GM12878 (cell line): Measurements from ENCODE around the gene KRT12. TPM values are rescaled to one million over a fixed set of nuclear protein-coding genes. Genes with fewer than 3 reads are reported as not detected.

Experiments
- ATAC-seq: fragments of 200-7000 bp; cut with Tn5 transposase; 3 replicates; pipeline ENCODE4 v1.9.1; 2020; ENCODE audit warnings: mild to moderate bottlenecking, moderate library complexity
- BruUV-seq: library from RNA; stranded (reverse); fragments of 400-500 nt; replicated peaks from 2 replicates; lab custom pipeline; 2021; lab: Mats Ljungman, UMichigan
- CTCF ChIA-PET: fragments of 300-600 bp; sonication (Branson Sonifier 250); formaldehyde crosslinking; extraction: SDS; loops from one replicate; lab custom pipeline; 2021; ENCODE audit warnings: inconsistent platforms; lab: Yijun Ruan, JAX
- POLR2A ChIA-PET: fragments of 350-600 bp; formaldehyde crosslinking; extraction: SDS; loops from one replicate; lab custom pipeline; 2021; ENCODE audit warnings: inconsistent platforms; lab: Charles Lee
- RAD21 ChIA-PET: fragments of 300-600 bp; sonication (Branson Sonifier 250); formaldehyde crosslinking; loops from one replicate; lab custom pipeline; 2023; ENCODE audit warnings: antibody characterized with exemption; ENCODE audit not compliant: unreplicated experiment; lab: Charles Lee
- SMC1A ChIA-PET: fragments of 300-600 bp; sonication (Branson Sonifier 250); formaldehyde crosslinking; loops from one replicate; lab custom pipeline; 2023; ENCODE audit not compliant: unreplicated experiment, uncharacterized antibody; lab: Charles Lee
- DNase-seq: peaks from one replicate; pipeline ENCODE4 v3.0.0-alpha.2; 2011; ENCODE audit warnings: low read depth, low spot score
- FAIRE-seq: peaks from 3 replicates; lab custom pipeline; 2011; peaks lifted over from hg19 to GRCh38; lab: Jason Lieb, UNC
- H2AFZ ChIP-seq: 2 replicates; pipeline ENCODE4 v1.6.0; 2011; ENCODE audit warnings: low read depth, low read length, control low read depth; ENCODE audit not compliant: control insufficient read depth
- H3K27ac ChIP-seq: 2 replicates; pipeline ENCODE4 v1.5.1; 2011; ENCODE audit warnings: control low read depth; ENCODE audit not compliant: control insufficient read depth, insufficient read depth
- H3K27me3 ChIP-seq, 2 experiments: replicated peaks in 1 of 2; 2 replicates each; pipeline versions ENCODE4 v1.6.0 to v1.6.1; 2011; ENCODE audit warnings: low read length in 1 of 2; ENCODE audit not compliant: control insufficient read depth in 2 of 2, insufficient read depth in 2 of 2
- H3K36me3 ChIP-seq, 2 experiments: 2 replicates each; pipeline ENCODE4 v1.5.1; 2011; ENCODE audit warnings: low read length in 1 of 2; ENCODE audit not compliant: control insufficient read depth in 2 of 2, insufficient read depth in 2 of 2
- H3K4me1 ChIP-seq: 2 replicates; pipeline ENCODE4 v1.6.1; 2011; ENCODE audit warnings: mild to moderate bottlenecking, low read length, moderate library complexity, mixed read lengths; ENCODE audit not compliant: control insufficient read depth, insufficient read depth
- H3K4me2 ChIP-seq: 2 replicates; pipeline ENCODE4 v1.6.0; 2011; ENCODE audit warnings: control low read depth; ENCODE audit not compliant: control insufficient read depth, insufficient read depth
- H3K4me3 ChIP-seq: fragments of 200-600 bp; sonication (generic); 2 replicates; pipeline ENCODE4 v1.5.1; 2016
- H3K79me2 ChIP-seq: 2 replicates; pipeline ENCODE4 v1.6.0; 2011; ENCODE audit warnings: low read length; ENCODE audit not compliant: control insufficient read depth, insufficient read depth
- H3K9ac ChIP-seq: 2 replicates; pipeline ENCODE4 v1.8.0; 2011; ENCODE audit warnings: low read length, control low read depth, mixed read lengths; ENCODE audit not compliant: control insufficient read depth, insufficient read depth
- H3K9me3 ChIP-seq: replicated peaks from 3 replicates; pipeline ENCODE4 v1.5.1; 2011; ENCODE audit warnings: mild to moderate bottlenecking, low read length; ENCODE audit not compliant: control insufficient read depth, insufficient read depth
- H4K20me1 ChIP-seq: 2 replicates; pipeline ENCODE4 v1.6.0; 2011; ENCODE audit not compliant: control insufficient read depth, insufficient read depth
- E2F8 ChIP-seq: fragments of 450-650 bp; IDR thresholded peaks from 2 replicates; pipeline ENCODE4 v1.6.1; 2018; ENCODE audit warnings: mild to moderate bottlenecking, low read depth, moderate library complexity; ENCODE audit not compliant: partially characterized antibody
- KLF5 ChIP-seq: fragments of 450-650 bp; IDR thresholded peaks from 2 replicates; pipeline ENCODE4 v1.6.1; 2014; ENCODE audit warnings: mild to moderate bottlenecking; ENCODE audit not compliant: partially characterized antibody
- MAX ChIP-seq: IDR thresholded peaks from 2 replicates; pipeline ENCODE4 v1.6.1; 2012; ENCODE audit warnings: low read depth, low read length, improper control_type of control experiment
- NFXL1 ChIP-seq: fragments of 450-650 bp; IDR thresholded peaks from 2 replicates; pipeline ENCODE4 v1.6.1; 2017; ENCODE audit warnings: antibody characterized with exemption, mild to moderate bottlenecking, borderline replicate concordance
- PAX5 ChIP-seq: IDR thresholded peaks from 2 replicates; pipeline ENCODE4 v1.6.1; 2011; ENCODE audit warnings: low read depth, low read length, borderline replicate concordance
- SPI1 ChIP-seq: IDR thresholded peaks from 2 replicates; pipeline ENCODE4 v1.6.1; 2011; ENCODE audit warnings: low read depth, mild to moderate bottlenecking, low read length, moderate library complexity, borderline replicate concordance; ENCODE audit not compliant: insufficient read depth
- ZNF207 ChIP-seq: fragments of 450-650 bp; IDR thresholded peaks from 2 replicates; pipeline ENCODE4 v1.6.1; 2014; ENCODE audit warnings: antibody characterized with exemption, mild to moderate bottlenecking, borderline replicate concordance
- WGBS: methylation state at CpG from one replicate; pipeline ENCODE4 v1.1.6; 2016; ENCODE audit warnings: low lambda C conversion rate; ENCODE audit not compliant: insufficient replicate concordance, insufficient coverage; ENCODE audit errors: missing lambda C conversion rate; 5-methylcytosine and 5-hydroxymethylcytosine counted together
- in situ Hi-C: fragments of 300-500 bp; cut with MboI; formaldehyde crosslinking; loops from 9 replicates; pipeline ENCODE4 v1.14.3; 2018; ENCODE audit warnings: mixed read lengths
- intact Hi-C: fragments of 100-400 bp; cut with micrococcal nuclease; formaldehyde crosslinking; loops from one replicate; pipeline ENCODE4 v1.14.2; 2022; ENCODE audit not compliant: unreplicated experiment
- polyA plus RNA-seq, 11 experiments: library from polyadenylated mRNA; depleted of rRNA in 4 of 11; unstranded in 6 of 11; stranded (reverse) in 5 of 11; fragments of >200 nt; fragmentation: Nextera tagmentation in 4 of 11; fragmentation: Illumina TruSeq in 1 of 11; extraction: Ambion mirVana in 4 of 11; extraction: Trizol in 1 of 11; gene quantifications; 1 replicate in 1 of 11; 2 replicates in 10 of 11; pipeline versions ENCODE4 v1.2.1 to v1.2.3, GENCODE V29; 2011 to 2016; ENCODE audit warnings: inconsistent platforms in 2 of 11, missing spikeins in 2 of 11, low read depth in 1 of 11
- total RNA-seq, 4 experiments: library from RNA; depleted of rRNA in 3 of 4; stranded (reverse); fragments of >200 nt in 3 of 4; fragmentation: Illumina TruSeq in 1 of 4; extraction: Trizol in 1 of 4; gene quantifications; 2 replicates each; pipeline versions ENCODE4 v1.2.1 to v1.2.3, GENCODE V29; 2013 to 2021

KRT12 gene
- total and polyA plus RNA-seq, 10 of the 15 experiments (the other 5 are each of a cell fraction or from before 2014, with no cell fraction given): not detected

- Histone ChIP-seq H4K20me1 (no peaks in the 10 kb centered on the region), H2AFZ (no peak overlapping the region), H3K27me3 (0 out of 4 replicates have a peak, but pooled peaks cover 0 to 4% of the 10 kb centered on the region in 2 experiments), H3K4me2 (no peak overlapping the region), H3K36me3 (no peaks in the 10 kb centered on the region), H3K79me2 (no peaks in the 10 kb centered on the region), H3K27ac (no peak overlapping the region), H3K9me3 (no peaks in the 10 kb centered on the region), H3K9ac (no peak overlapping the region), H3K4me3 (no peak overlapping the region), H3K4me1 (peaks cover 10% of the 10 kb centered on the region; the same call in 1 of the 2 replicates)
- FAIRE-seq (no peak), ATAC-seq (no peak), DNase-seq (no peak)
- WGBS: 21% methylated on average over 3 of the region's 3 CpGs
- ChIA-PET POLR2A (interaction anchor here (1.2 kb wide), 1 partner anchor 638 kb away, joined by 3 read pairs; no protein-coding TSS in a partner anchor), CTCF (interaction anchor here (0.8 to 3.8 kb wide), 8 partner anchors 24 to 756 kb away, joined by 3 to 29 read pairs (median 9); no protein-coding TSS in a partner anchor), SMC1A (interaction anchor here (0.6 to 2.5 kb wide), 7 partner anchors 10 to 739 kb away, joined by 3 to 11 read pairs (median 3); no protein-coding TSS in a partner anchor), RAD21 (interaction anchor here (0.7 to 2.7 kb wide), 4 partner anchors 295 to 738 kb away, joined by 3 to 8 read pairs (median 4); no protein-coding TSS in a partner anchor)
- intact Hi-C loops (loop anchor here (5.0 kb wide), 2 partner anchors 587 to 737 kb away; no protein-coding TSS in a partner anchor), in situ Hi-C loops (loop anchor here (5.0 kb wide), 2 partner anchors 412 to 752 kb away; no protein-coding TSS in a partner anchor)
- TF ChIP-seq KLF5 (no peak), SPI1 (0 out of 2 replicates have a peak, but pooled peaks have one; percentile 5)
- no TSS peak for BruUV-seq
Observed at GRCh38 chr17:40910441-40910841, 43.4 kb upstream of the KRT12 start.

GRCh38 chr17:40909755-40910154, 42.7 kb upstream of the KRT12 start:
- ChIA-PET SMC1A (interaction anchor here (0.9 to 2.5 kb wide), 6 partner anchors 73 to 739 kb away, joined by 3 to 11 read pairs (median 4); no protein-coding TSS in a partner anchor), CTCF (interaction anchor here (0.6 to 3.8 kb wide), 9 partner anchors 25 to 753 kb away, joined by 3 to 29 read pairs (median 9); no protein-coding TSS in a partner anchor), POLR2A (no interaction called here), RAD21 (interaction anchor here (0.6 to 2.7 kb wide), 5 partner anchors 50 to 739 kb away, joined by 3 to 8 read pairs (median 4); no protein-coding TSS in a partner anchor)
- no peaks in the 10 kb centered on the region for H4K20me1 ChIP-seq
- H3K9ac ChIP-seq: no peak overlapping the region
- no TSS peak for BruUV-seq
- H3K79me2 ChIP-seq: no peaks in the 10 kb centered on the region
- H3K27me3 ChIP-seq: peaks cover 0 to 4% of the 10 kb centered on the region in 2 experiments; a peak in 1 of 4 replicates
- peaks cover 6% of the 10 kb centered on the region; the same call in 1 of the 2 replicates for H3K4me1 ChIP-seq
- no peak overlapping the region for H3K4me3 ChIP-seq
- intact Hi-C loops: loop anchor here (1.0 to 5.0 kb wide), 6 partner anchors 292 to 753 kb away; no protein-coding TSS in a partner anchor
- H3K36me3 ChIP-seq: no peaks in the 10 kb centered on the region
- 20% methylated on average over 4 of the region's 4 CpGs for WGBS
- ATAC-seq (no peak), DNase-seq (no peak), FAIRE-seq (no peak)
- in situ Hi-C loops: loop anchor here (5.0 kb wide), 3 partner anchors 413 to 753 kb away; no protein-coding TSS in a partner anchor
- no peak overlapping the region for H3K27ac ChIP-seq
- no peak overlapping the region for H2AFZ ChIP-seq
- H3K4me2 ChIP-seq: no peak overlapping the region
- no peaks in the 10 kb centered on the region for H3K9me3 ChIP-seq
- TF ChIP-seq ZNF207 (no peak), MAX (no peak), PAX5 (no peak), E2F8 (no peak), NFXL1 (no peak)
